Spleen (tissue), 11 donors: Measurements from ENCODE around the gene PTPRZ1. TPM values are rescaled to one million over a fixed set of nuclear protein-coding genes. Genes with fewer than 3 reads are reported as not detected.

Experiments used
- DNase-seq: peaks from one replicate; pipeline ENCODE4 v3.0.0-alpha.2; 2020
- H3K27ac ChIP-seq, 8 donors: fragments of 200-600 bp; sonication (generic) in 7 of 8; 1 replicate in 4 of 8; 2 replicates in 4 of 8; pipeline versions ENCODE4 v1.5.0 to v1.8.0; 2016 to 2021; ENCODE audit warnings: inconsistent platforms in 4 of 8, mild to moderate bottlenecking in 4 of 8, moderate library complexity in 1 of 8
- H3K27me3 ChIP-seq, 7 donors: fragments of 200-600 bp; sonication (generic) in 6 of 7; replicated peaks in 1 of 7; 1 replicate in 4 of 7; 2 replicates in 3 of 7; pipeline versions ENCODE4 v1.5.0 to v1.8.0; 2016 to 2021; ENCODE audit warnings: inconsistent platforms in 3 of 7, mild to moderate bottlenecking in 1 of 7
- H3K36me3 ChIP-seq, 6 donors: fragments of 200-600 bp; sonication (generic) in 5 of 6; 1 replicate in 4 of 6; 2 replicates in 2 of 6; pipeline versions ENCODE4 v1.5.0 to v1.8.0; 2016 to 2021; ENCODE audit warnings: inconsistent platforms in 2 of 6
- H3K4me1 ChIP-seq, 6 donors: fragments of 200-600 bp; sonication (generic) in 5 of 6; 1 replicate in 3 of 6; 2 replicates in 3 of 6; pipeline versions ENCODE4 v1.5.0 to v1.8.0; 2016 to 2021; ENCODE audit warnings: inconsistent platforms in 3 of 6
- H3K4me3 ChIP-seq, 8 donors: fragments of 200-600 bp; sonication (generic) in 7 of 8; 1 replicate in 4 of 8; 2 replicates in 4 of 8; pipeline versions ENCODE4 v1.5.0 to v1.8.0; 2016 to 2021; ENCODE audit warnings: inconsistent platforms in 4 of 8, mild to moderate bottlenecking in 4 of 8, moderate library complexity in 2 of 8
- H3K9me3 ChIP-seq, 8 donors: fragments of 200-600 bp; sonication (generic) in 7 of 8; 1 replicate in 4 of 8; 2 replicates in 4 of 8; pipeline versions ENCODE4 v1.5.0 to v1.8.0; 2016 to 2021; ENCODE audit warnings: inconsistent platforms in 4 of 8
- POLR2A ChIP-seq, 3 donors: fragments of 450-650 bp; IDR thresholded peaks; one replicate each; pipeline ENCODE4 v1.5.1; 2017; ENCODE audit warnings: antibody characterized with exemption in 3 of 3, mild to moderate bottlenecking in 1 of 3
- POLR2AphosphoS5 ChIP-seq, 3 donors: sonication (generic); formaldehyde crosslinking; IDR thresholded peaks; one replicate each; pipeline ENCODE4 v1.5.1; 2017; ENCODE audit warnings: antibody characterized with exemption in 3 of 3
- WGBS, 5 donors: extraction: QIAGEN DNeasy Blood & Tissue Kit in 3 of 5; methylation state at CpG; one replicate each; pipeline versions ENCODE4 v1.1.5 to v1.1.7; 2013 to 2018; 5-methylcytosine and 5-hydroxymethylcytosine counted together
- intact Hi-C: fragments of 100-400 bp; cut with DNase I; formaldehyde crosslinking; loops from one replicate; pipeline ENCODE4 v1.15.0; 2023; ENCODE audit warnings: low total_unique reads
- polyA plus RNA-seq, 3 donors: library from polyadenylated mRNA; stranded (reverse); fragments of 200-250 nt; gene quantifications; one replicate each; pipeline ENCODE4 v1.2.1, GENCODE V29; 2013
- total RNA-seq, 7 donors: library from RNA; depleted of rRNA in 3 of 7; stranded (reverse); fragments of >200 nt in 3 of 7; fragmentation: NEBNext Ultra II Directional in 4 of 7; extraction: Animal tissue kit (Norgen Biotek cat#: 25700) in 4 of 7; gene quantifications; one replicate each; pipeline versions ENCODE4 v1.1.0 to v1.2.1, GENCODE V29; 2016 to 2021
- TF ChIP-seq, protein P1 (sequence below), 11 experiments: fragments of 200-600 bp in 7 of 11; fragments of 450-650 bp in 4 of 11; sonication (generic) in 4 of 11; IDR thresholded peaks in 8 of 11; conservative IDR thresholded peaks in 3 of 11; 1 replicate in 7 of 11; 2 replicates in 4 of 11; pipeline versions ENCODE4 v1.4.0 to v1.8.0; 2016 to 2021; ENCODE audit warnings: antibody characterized with exemption in 11 of 11, inconsistent platforms in 4 of 11, mild to moderate bottlenecking in 1 of 11
- donor health status: healthy with polysubstance abuse.
- donor health status: DM: no; HTN: no; CAD: no; lungs with moderate emphysema.
- donor health status: DM: no; HTN: no; CAD: no.
- donor health status: Bipolar disorder and iron deficiency.
- donor health status: healthy.
- donor health status: DM: no; HTN: no; CAD: no.
- donor health status: DM: yes; HTN: yes; CAD: no.

PTPRZ1 gene
- total and polyA plus RNA-seq, 10 donors = 0.87 to 5.9 (median 1.4) TPM

DNA sequence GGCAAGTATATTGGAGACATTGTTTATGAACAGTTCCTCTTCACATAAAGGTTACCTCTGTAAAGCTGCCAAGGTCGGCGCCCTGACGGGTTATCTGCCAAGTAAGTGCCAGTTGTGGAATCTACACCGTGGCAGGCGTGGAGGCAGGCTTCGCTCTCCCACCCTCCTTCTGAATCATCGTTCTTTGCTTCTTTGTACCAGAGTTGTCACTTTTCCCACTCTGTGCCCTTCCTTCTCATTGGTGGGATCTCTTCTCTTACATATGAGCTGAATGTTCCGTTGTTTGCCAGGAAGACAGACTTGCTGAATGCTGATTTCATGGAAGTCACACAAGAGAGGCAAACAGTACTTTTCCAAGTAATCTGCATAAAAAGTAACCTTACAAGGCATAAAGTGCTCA, 40.6 kb upstream of the PTPRZ1 start:
- H3K36me3 ChIP-seq = no peaks in the 10 kb centered on the region
- TF ChIP-seq POLR2AphosphoS5 (IDR thresholded peaks at IDR 0.05) = no peak
- no peaks in the 10 kb centered on the region for H3K27me3 ChIP-seq
- 80 to 85% (median 84%) methylated on average over 8 of the region's 8 CpGs for WGBS, 5 donors
- H3K27ac ChIP-seq = no peak overlapping the region
- peak; percentile 44 for DNase-seq
- H3K9me3 ChIP-seq = no peaks in the 10 kb centered on the region
- H3K4me3 ChIP-seq = no peak overlapping the region
- intact Hi-C loops = no loop called here
- no peaks in the 10 kb centered on the region for H3K4me1 ChIP-seq

DNA sequence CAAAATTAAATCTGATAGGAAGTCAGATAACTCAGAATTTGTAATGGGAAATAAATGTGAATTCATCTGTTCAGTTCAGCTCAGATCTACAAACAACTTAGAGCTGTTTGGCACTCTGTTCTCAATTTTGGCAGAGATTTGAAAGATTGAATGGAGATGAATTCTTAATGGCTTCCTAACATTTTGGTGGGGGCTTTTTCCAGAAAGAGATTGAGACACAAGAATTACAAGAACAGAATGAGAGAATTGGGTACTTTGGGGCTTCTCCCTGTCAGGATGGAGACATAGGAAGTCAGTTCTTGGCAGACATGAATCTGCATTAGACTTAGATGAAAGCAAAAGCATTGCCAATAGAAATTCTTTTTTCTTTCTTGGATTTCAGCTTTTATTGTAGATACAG, 39.0 kb upstream of the PTPRZ1 start:
- intact Hi-C loops = no loop called here
- Histone ChIP-seq H3K9me3 (no peaks in the 10 kb centered on the region), H3K27ac (no peak overlapping the region), H3K4me1 (no peaks in the 10 kb centered on the region), H3K4me3 (no peak overlapping the region), H3K27me3 (no peaks in the 10 kb centered on the region), H3K36me3 (no peaks in the 10 kb centered on the region)
- TF ChIP-seq POLR2A (IDR thresholded peaks at IDR 0.05) (no peak), POLR2AphosphoS5 (IDR thresholded peaks at IDR 0.05) (no peak)
- TF ChIP-seq, protein P1, sequence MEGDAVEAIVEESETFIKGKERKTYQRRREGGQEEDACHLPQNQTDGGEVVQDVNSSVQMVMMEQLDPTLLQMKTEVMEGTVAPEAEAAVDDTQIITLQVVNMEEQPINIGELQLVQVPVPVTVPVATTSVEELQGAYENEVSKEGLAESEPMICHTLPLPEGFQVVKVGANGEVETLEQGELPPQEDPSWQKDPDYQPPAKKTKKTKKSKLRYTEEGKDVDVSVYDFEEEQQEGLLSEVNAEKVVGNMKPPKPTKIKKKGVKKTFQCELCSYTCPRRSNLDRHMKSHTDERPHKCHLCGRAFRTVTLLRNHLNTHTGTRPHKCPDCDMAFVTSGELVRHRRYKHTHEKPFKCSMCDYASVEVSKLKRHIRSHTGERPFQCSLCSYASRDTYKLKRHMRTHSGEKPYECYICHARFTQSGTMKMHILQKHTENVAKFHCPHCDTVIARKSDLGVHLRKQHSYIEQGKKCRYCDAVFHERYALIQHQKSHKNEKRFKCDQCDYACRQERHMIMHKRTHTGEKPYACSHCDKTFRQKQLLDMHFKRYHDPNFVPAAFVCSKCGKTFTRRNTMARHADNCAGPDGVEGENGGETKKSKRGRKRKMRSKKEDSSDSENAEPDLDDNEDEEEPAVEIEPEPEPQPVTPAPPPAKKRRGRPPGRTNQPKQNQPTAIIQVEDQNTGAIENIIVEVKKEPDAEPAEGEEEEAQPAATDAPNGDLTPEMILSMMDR (IDR thresholded peaks at IDR 0.05 in 8 of 11, conservative IDR thresholded peaks at IDR 0.05 in 3 of 11) = no peak
- no peak for DNase-seq

DNA sequence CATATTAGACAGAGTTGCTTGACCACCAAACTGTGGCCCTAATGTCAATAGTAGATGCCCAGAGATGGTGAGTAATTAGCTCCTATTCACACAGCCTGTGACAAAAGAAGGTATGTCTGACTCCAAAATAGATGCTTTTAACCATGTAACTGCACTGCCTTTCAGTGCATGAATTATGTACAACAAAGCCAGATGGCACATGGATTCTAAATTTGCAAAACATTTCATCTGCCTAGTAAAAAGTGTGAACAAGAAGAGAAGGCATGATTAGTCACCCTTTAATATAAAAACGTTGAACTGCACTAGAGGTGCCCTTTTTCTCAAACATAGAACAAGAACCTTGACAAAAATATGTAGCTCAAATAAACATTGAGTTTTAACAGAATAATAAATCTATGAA, 35.5 kb upstream of the PTPRZ1 start:
- Histone ChIP-seq H3K36me3 (no peaks in the 10 kb centered on the region), H3K4me1 (no peaks in the 10 kb centered on the region), H3K9me3 (no peaks in the 10 kb centered on the region), H3K27ac (no peak overlapping the region), H3K27me3 (no peaks in the 10 kb centered on the region), H3K4me3 (no peak overlapping the region)
- 41 to 66% (median 44%) methylated on average over 1 of the region's 1 CpG for WGBS, 5 donors
- intact Hi-C loops = no loop called here
- DNase-seq = no peak
- no peak for TF ChIP-seq POLR2AphosphoS5 (IDR thresholded peaks at IDR 0.05)
- TF ChIP-seq, protein P1 (IDR thresholded peaks at IDR 0.05 in 8 of 11, conservative IDR thresholded peaks at IDR 0.05 in 3 of 11) = no peak
- TF ChIP-seq POLR2A (IDR thresholded peaks at IDR 0.05) = no peak

DNA sequence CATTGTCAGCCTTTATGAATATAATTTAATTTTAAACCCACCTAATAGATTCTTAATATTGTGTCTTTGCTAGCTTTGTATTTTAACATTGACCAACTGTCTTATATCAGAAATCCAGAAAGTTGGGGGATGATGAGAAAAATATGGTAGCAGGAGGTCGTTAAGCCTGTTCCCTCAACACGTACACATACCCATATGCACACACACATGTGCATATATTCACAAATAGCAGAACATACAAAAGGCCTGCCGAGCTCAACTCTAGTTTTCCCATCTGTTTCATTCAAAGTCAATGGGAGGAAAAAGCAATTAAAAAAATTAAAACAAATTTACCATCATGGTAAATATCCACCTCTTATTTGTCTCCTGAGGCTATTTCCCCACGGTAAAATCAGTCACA, 25.9 kb upstream of the PTPRZ1 start:
- WGBS, 5 donors = 70 to 88% (median 80%) methylated on average over 4 of the region's 4 CpGs
- no peak for DNase-seq
- no peak overlapping the region for H3K4me3 ChIP-seq
- no peak overlapping the region for H3K27ac ChIP-seq
- H3K27me3 ChIP-seq = no peaks in the 10 kb centered on the region
- H3K4me1 ChIP-seq = no peaks in the 10 kb centered on the region
- TF ChIP-seq POLR2A (IDR thresholded peaks at IDR 0.05) (no peak), POLR2AphosphoS5 (IDR thresholded peaks at IDR 0.05) (no peak)
- TF ChIP-seq, protein P1 (IDR thresholded peaks at IDR 0.05 in 8 of 11, conservative IDR thresholded peaks at IDR 0.05 in 3 of 11) = no peak
- intact Hi-C loops = no loop called here
- H3K36me3 ChIP-seq = no peaks in the 10 kb centered on the region
- no peaks in the 10 kb centered on the region for H3K9me3 ChIP-seq

DNA sequence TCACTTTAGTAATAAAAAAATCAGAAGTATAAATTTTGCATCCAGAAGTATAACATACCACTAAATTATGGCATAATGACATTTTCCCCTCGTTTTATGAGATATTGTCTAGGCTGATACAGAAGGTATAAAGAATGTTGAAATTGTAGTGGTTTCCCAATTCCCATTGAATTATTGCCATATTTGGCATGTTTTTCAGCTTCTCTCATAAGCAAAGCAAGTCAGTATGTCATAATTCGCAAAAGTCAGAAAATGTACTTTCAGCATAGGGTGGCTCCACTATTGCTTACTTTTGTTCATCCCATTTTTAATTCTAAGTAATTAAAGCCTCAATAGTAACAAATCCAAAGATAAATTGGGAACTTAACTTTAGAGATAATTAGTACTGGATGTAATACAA, 19.7 kb upstream of the PTPRZ1 start:
- no peaks in the 10 kb centered on the region for H3K4me1 ChIP-seq
- TF ChIP-seq, protein P1 (IDR thresholded peaks at IDR 0.05 in 8 of 11, conservative IDR thresholded peaks at IDR 0.05 in 3 of 11) = no peak
- TF ChIP-seq POLR2AphosphoS5 (IDR thresholded peaks at IDR 0.05) = no peak
- TF ChIP-seq POLR2A (IDR thresholded peaks at IDR 0.05) = no peak
- 72 to 85% (median 78%) methylated on average over 2 of the region's 2 CpGs for whole genome bisulfite sequencing, 5 donors

More for the DNA sequence above, 19.7 kb upstream of the PTPRZ1 start:
- H3K27ac ChIP-seq = no peak overlapping the region
- no peaks in the 10 kb centered on the region for H3K27me3 ChIP-seq
- no peak for DNase-seq
- no peak overlapping the region for H3K4me3 ChIP-seq
- H3K36me3 ChIP-seq = no peaks in the 10 kb centered on the region
- intact Hi-C loops = no loop called here
- no peaks in the 10 kb centered on the region for H3K9me3 ChIP-seq
